Measurements from ENCODE around the gene ABCG1. TPM values are rescaled to one million over a fixed set of nuclear protein-coding genes. Genes with fewer than 3 reads are reported as not detected.

The ABCG1 gene

GRCh38 chr21:42346441-42346840, 127.5 kb downstream of the ABCG1 start:
- H3K4me3 ChIP-seq (ENCODE audit: low read length) = no peak overlapping the region
- no peaks in the 10 kb centered on the region for H3K36me3 ChIP-seq (ENCODE audit: insufficient read depth, low read length)
- H3K4me2 ChIP-seq (ENCODE audit: low read length) = no peak overlapping the region
- H3K9me3 ChIP-seq (replicated peaks; ENCODE audit: low read length) = no peaks in the 10 kb centered on the region
- H3K4me1 ChIP-seq (ENCODE audit: control insufficient read depth, insufficient read depth, low read length) = no peaks in the 10 kb centered on the region
- no peak overlapping the region for H3K9ac ChIP-seq (ENCODE audit: low read depth, low read length)
- H3K27me3 ChIP-seq (ENCODE audit: control insufficient read depth, insufficient read depth, low read length) = no peaks in the 10 kb centered on the region

Small RNA genes lying within 50 kb of the gene (small RNA-seq; reads per million reads assigned to genes)
- not detected for gene RNA5SP492
